AG10803 (cell line): Measurements from ENCODE around the gene PLEKHH1.

Source experiments
- DNase-seq: peaks from one replicate; pipeline ENCODE4 v3.0.0; 2010; ENCODE audit warnings: low read depth
- H3K4me3 ChIP-seq: 2 replicates; pipeline ENCODE4 v1.5.1; 2011; ENCODE audit warnings: mild to moderate bottlenecking, low read length, control low read depth
- CTCF ChIP-seq: conservative IDR thresholded peaks from 2 replicates; pipeline ENCODE4 v1.5.1; 2011; ENCODE audit warnings: mild to moderate bottlenecking, low read length, control low read depth, inconsistent platforms

The PLEKHH1 gene

GRCh38 chr14:67510121-67510520 is 23.0 kb upstream of the PLEKHH1 start:
- H3K4me3 ChIP-seq = no peak overlapping the region
- TF ChIP-seq CTCF = no peak
- DNase-seq = peak; percentile 58

- no peak for TF ChIP-seq CTCF
- no peak overlapping the region for H3K4me3 ChIP-seq
- no peak for DNase-seq
Observed at GRCh38 chr14:67510836-67511235, 22.3 kb upstream of the PLEKHH1 start.

GRCh38 chr14:67512463-67513310 is 20.4 kb upstream of the PLEKHH1 start:
- H3K4me3 ChIP-seq = no peak overlapping the region
- DNase-seq = no peak
- no peak for TF ChIP-seq CTCF

GRCh38 chr14:67513631-67514108 is 19.4 kb upstream of the PLEKHH1 start:
- H3K4me3 ChIP-seq = no peak overlapping the region
- no peak for TF ChIP-seq CTCF
- no peak for DNase-seq

GRCh38 chr14:67514203-67514607 is 18.9 kb upstream of the PLEKHH1 start:
- peak overlapping the region; percentile 67 for H3K4me3 ChIP-seq
- no peak for DNase-seq
- no peak for TF ChIP-seq CTCF

GRCh38 chr14:67514650-67515385 is 18.3 kb upstream of the PLEKHH1 start:
- no peak for TF ChIP-seq CTCF
- peak overlapping the region; percentile 67 for H3K4me3 ChIP-seq
- peak; percentile 33 for DNase-seq
